Measurements from ENCODE around the gene MRPS14.
A peak's percentile ranks its signal among the peaks of the same experiment; 100 is the strongest.

DNA sequence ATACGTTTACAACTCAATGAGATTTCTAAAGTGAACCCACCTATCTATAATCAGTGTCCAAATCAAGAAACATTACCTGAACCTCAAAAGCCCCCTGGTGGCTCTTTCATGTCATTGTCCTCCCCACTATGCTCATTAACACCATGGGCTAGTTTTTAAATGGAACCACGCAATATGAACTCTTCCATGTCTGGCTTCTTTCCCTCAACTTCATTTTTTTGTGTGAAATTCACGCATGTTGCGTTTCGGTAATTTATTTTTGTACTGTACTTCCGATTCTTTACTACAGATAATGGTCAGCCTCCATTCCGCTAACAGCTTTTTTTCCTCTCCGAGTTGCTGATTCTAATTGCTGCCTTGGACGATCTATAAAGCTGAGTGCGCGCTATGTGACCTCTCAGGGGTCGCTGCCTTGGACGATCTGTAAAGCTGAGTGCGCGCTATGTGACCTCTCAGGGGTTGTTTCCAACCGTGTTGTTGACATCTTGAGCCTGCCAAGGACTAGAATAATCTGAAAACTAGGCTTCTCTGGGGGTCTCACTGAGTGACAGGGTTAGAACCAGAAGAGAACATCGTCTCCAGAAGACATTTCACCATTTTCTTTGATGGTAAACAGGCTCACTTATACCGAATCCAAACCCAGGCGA is 24.5 kb downstream of the MRPS14 start:
- TF ChIP-seq, protein P1, sequence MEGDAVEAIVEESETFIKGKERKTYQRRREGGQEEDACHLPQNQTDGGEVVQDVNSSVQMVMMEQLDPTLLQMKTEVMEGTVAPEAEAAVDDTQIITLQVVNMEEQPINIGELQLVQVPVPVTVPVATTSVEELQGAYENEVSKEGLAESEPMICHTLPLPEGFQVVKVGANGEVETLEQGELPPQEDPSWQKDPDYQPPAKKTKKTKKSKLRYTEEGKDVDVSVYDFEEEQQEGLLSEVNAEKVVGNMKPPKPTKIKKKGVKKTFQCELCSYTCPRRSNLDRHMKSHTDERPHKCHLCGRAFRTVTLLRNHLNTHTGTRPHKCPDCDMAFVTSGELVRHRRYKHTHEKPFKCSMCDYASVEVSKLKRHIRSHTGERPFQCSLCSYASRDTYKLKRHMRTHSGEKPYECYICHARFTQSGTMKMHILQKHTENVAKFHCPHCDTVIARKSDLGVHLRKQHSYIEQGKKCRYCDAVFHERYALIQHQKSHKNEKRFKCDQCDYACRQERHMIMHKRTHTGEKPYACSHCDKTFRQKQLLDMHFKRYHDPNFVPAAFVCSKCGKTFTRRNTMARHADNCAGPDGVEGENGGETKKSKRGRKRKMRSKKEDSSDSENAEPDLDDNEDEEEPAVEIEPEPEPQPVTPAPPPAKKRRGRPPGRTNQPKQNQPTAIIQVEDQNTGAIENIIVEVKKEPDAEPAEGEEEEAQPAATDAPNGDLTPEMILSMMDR (IDR thresholded peaks at IDR 0.05): peak; percentile 48 to 74 (median 62)
- no peak for TF ChIP-seq POLR2A (IDR thresholded peaks at IDR 0.05)
